GM11168 (cell line): ENCODE data around the gene TF.
"Not testable (repeated sequence)": the region's sequence is repeated elsewhere in the genome, so short reads cannot be mapped to it uniquely, and the experiment has no call there.

Source experiments
- in situ Hi-C: fragments of 300-500 bp; cut with MboI; formaldehyde crosslinking; loops from one replicate; pipeline ENCODE4 v1.12.0; 2022; ENCODE audit warnings: low sequenced_read_pairs; ENCODE audit not compliant: unreplicated experiment

TF gene

DNA sequence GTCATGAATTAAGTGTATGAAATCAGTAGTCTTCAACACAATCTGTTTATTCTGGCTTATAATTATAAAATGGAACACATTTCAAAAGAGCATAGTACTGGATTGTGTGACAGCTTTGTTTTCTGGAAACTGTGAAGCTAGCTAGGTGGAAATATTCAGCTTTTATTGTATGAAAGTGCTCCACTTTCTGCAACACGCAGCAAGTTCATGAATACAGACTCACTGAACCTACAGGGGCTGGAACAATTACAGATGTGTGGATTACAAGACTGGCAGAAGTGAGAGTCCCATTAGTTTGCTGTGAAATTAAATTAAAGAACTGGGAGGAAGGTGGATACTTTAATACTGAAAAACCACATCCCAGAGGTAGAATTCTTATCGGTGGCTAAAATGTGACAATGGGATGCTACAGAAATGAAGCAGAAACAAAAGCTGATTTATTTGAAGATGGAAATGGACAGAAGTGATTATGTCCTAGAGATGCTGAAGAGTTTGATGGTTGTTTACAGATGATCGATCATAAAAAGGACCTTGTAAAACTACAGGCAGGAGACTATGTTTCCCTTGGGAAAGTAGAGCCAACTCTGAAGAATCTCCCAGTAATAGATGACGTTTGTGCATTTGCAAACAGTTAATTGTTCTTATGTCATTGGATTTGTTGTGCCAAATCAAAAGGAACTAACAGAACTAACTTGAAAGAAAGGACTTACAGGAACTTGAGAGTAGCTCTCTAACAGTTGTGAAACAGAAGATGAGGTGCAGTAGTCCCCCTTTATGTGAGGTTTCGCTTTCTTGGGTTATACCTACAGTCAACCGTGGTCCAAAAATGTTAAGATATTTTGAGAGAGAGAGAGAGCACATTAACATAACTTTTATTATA is 15.7 kb downstream of the TF start:
- in situ Hi-C loops = no loop called here

DNA sequence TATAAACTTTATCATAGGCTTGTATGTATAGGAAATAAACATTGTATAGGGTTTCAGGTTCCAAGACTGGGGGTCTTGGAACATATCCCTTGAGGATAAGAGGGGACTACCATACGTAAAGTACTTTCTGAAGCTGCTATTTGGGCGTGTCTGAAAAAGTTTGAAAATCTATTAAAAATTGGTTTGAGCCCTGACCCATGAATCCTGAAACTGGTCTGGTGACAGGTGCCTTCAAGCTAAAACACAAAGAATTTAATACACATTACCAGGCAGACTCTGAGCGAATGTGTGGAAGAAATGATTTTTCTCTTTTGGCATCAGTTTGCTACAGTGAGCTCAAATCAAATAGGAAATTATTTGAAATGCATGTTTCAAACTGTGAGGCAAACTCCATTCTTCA is 16.3 kb downstream of the TF start:
- in situ Hi-C loops = no loop called here

DNA sequence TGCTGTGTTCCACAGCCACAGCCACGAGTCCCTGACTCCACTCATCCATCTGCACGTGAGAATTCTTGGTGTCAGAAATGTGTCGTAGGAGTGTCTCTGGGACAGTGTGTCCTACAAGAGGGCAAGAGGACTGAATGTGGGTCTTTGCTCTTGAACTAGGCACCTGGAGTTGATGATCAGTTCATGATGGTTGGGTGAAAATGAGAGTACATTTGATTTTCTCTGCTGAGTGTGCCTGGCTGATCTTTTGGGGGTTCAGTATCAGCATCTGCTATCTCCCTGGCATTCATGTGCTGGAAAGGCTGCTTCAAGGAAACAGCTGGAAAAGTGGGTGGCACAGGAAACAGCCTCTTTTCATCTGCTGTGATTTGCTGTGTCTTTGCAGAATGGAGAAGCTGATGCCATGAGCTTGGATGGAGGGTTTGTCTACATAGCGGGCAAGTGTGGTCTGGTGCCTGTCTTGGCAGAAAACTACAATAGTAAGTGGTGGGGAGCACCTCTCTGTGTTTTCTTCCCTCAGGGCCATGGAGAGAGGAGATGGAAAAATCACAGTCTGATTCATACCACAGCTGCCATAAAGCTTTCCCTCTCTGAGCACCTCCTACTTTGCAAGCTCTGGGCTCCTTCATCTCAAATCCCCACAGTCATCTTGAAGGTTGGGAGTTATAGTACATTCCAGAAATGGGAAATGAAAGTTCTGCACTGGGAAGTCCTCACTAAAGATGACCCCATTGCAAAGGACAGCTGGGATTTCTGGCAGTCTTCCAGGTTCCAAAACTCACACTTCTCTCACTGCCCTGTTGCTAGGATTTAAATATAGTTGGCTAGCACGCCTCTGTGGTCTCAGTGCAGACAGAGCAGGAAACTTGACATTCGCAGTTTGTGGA is 17.8 kb downstream of the TF start:
- in situ Hi-C loops = no loop called here

GRCh38 chr3:133765256-133765655 is 19.1 kb downstream of the TF start:
- in situ Hi-C loops = no loop called here

GRCh38 chr3:133767607-133768006 is 21.4 kb downstream of the TF start:
- in situ Hi-C loops = no loop called here

- in situ Hi-C loops = no loop called here
Observed at GRCh38 chr3:133769536-133769935, 23.3 kb downstream of the TF start.

DNA sequence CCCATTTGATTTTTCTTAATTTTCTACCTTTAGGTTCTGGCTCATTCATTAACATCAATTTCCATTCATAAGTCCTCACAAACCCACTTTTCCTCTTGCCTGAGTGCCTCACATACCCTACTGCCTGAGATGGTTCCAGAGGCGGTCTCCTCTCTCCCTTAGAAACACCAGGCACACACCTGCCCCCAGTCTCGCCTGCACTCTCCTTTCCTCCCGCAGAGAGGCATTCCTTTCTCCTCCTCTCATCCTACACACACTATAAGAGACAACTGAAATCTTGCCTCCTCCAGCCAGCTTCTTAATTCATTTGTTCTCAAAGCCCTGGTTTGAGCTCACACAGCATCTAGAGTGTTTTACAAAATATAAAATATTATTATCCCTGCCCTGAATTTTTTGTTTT is 27.5 kb downstream of the TF start:
- in situ Hi-C loops = no loop called here

GRCh38 chr3:133775309-133775708 is 29.1 kb downstream of the TF start:
- in situ Hi-C loops = no loop called here

DNA sequence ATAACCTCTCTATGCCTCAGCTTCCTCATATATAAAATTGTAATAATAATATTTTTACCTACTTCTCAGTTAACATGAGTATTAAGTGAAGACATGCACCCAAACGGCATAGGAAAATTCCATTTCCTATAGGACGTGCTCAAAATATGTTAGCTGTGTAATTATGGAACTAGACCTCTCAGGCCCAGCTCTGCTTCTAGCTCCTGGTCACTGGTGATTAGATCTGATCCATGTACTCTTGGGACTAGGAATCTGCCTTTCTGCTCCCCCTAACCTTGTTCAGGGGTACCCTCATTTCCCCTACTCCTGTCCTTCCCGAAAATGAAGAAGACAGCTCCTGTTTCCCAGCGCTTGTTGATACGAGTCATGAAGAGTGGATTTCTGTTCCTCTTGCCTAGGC is 29.6 kb downstream of the TF start:
- in situ Hi-C loops = no loop called here

DNA sequence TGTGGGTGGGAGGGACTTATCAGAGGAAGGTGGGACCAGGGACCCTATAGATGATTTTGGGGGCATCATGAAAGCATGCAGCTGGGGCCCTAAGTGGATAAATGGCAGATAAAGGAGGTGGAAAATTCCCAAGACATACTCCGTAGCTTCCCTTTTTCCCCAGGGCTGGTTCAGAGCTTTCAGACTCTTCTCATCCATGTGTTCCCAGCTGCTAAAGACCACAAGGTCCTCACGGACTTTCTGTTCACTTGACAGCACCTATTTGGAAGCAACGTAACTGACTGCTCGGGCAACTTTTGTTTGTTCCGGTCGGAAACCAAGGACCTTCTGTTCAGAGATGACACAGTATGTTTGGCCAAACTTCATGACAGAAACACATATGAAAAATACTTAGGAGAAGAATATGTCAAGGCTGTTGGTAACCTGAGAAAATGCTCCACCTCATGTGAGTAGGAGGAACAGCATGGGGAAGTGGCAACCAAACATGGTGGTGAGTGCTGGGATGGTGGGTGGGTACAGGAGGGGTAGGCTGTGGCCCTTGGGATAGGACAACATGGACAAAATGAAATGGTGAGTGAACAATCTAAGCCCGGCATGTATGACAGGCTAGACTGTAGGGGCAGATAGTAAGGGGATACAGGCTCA is 30.7 kb downstream of the TF start:
- in situ Hi-C loops = no loop called here

DNA sequence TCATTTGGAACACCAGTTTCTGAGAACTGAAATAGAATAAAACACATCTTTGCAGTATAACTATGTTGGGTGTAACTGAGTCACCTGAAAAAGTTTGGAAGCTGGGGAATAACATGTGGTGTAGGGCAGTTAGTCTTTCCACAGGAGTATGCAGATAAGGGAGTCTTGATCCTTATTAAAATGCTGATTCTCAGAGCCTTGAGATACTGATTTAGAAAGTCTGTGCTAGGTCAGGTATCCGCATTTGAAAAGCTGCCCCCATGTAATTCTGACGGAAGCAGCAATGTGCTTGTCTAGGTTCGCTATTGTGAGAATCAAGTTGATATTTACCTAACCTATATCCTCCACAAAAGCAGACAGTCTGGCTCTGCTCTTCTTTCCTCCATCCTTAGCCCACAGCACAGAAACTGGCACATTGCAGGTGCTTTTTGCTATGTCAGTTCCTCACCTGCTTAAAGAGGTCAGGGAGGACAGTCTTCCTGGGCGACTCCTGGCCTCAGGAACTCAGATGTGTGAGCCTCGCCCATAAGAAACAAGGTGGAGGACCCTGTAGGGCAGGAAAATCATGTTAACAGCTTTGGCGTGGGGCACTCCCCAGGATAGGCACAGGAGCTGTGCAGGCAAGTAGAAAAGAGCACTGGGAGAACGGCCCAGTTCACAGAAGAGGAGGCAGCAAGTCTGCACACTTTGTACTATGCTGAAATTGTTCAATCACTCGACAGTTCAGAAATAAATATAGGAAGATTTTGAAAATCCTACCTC is 31.8 kb downstream of the TF start:
- in situ Hi-C loops = no loop called here

- in situ Hi-C loops = no loop called here
Observed at GRCh38 chr3:133779626-133780203, 33.5 kb downstream of the TF start.

DNA sequence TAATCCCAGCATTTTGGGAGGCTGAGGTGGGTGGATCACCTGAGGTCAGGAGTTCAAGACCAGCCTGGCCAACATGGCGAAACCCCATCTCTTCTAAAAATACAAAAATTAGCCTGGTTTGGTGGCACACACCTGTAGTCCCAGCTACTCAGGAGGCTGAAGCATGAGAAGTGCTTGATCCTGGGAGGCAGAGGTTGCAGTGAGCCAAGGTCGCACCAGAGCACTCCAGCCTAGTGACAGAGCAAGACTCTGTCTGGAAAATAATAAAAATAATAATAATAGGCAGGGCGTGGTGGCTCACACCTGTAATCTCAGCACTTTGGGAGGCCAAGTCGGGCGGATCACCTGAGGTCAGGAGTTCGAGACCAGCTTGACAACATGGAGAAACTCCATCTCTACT is 34.6 kb downstream of the TF start:
- in situ Hi-C loops = not testable (repeated sequence)

DNA sequence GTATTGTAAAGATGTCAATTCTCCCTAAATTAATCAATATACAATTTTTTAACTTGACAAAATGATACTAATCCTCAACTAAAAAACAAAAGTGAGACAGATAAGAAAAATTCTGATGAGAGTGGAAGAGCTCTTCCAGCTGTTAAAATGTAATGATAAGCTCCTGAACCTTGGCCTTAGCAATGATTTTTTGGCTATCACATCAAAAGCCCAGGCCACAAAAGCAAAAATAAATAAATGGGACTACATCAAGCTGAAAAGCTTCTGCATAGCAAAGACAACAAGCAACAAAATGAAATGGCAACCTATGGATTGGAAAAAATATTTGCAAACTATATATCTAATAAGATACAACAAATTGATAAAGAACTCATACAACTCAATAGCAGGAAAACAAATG is 35.4 kb downstream of the TF start:
- in situ Hi-C loops = no loop called here

DNA sequence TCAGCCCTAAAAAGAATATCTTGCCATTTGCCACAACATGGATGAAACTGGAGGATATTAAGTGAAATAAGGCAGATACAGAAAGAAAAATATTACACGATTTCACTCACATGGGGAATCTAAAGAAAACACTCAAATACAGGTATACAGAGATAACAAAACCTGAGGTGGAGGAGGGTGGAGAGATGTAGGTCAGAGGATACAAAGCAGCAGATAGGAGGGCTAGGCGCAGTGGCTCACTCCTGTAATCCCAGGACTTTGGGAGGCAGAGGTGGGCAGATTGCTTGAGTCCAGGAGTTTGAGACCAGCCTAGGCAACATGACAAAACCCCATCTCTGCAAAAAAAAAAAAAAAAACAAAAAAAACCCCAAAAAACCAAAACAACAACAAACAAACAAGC is 36.3 kb downstream of the TF start:
- in situ Hi-C loops = no loop called here

DNA sequence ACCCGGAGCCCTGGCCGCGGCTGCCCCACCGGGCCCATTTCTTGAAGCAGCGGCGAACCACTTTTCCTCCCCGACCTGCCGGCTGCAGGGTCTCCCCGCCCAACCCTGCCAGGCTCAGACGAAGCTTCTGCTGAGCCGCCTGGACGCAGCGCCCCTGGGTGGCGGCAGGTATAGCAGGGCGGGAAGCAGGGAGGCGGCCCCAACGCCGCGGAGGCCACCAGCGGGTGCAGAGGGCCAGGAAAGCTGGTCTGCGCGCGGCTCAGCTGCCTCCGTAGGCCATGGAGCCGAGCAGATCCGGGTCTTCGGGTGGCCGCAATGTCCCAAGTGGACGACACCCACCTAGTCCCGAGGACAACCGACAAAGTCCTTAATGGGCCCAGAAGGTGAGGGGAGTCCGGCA is 37.6 kb downstream of the TF start:
- in situ Hi-C loops = no loop called here

DNA sequence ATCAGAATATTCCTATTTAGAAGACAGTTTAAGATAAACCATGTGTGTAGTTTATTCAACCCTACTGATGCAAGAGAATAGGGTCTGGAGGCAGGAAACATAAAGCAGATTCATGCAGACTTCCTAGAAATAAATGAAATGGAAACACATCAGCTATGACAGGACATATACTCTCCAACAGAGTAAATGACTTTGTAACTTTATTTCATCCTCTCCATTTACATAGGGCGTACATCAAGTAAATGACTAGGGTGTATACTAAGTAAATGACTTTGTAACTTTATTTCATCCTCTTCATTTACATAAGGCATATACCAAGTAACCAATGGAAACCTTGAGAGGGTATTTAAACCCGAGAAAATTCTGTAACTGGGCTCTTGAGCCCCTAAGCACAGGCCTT is 41.8 kb downstream of the TF start:
- in situ Hi-C loops = no loop called here

- in situ Hi-C loops = loop anchor here (10.0 kb wide), 1 partner anchor 127 kb away; the partner anchor contains the start of gene TOPBP1
Observed at GRCh38 chr3:133792171-133792763, 46.1 kb downstream of the TF start.

- in situ Hi-C loops = loop anchor here (10.0 kb wide), 1 partner anchor 133 kb away; the partner anchor contains the start of gene TOPBP1
Observed at GRCh38 chr3:133797396-133798105, 51.4 kb downstream of the TF start.
